Activated CD4-positive, alpha-beta T cell treated with anti-CD3 and anti-CD28 coated beads, Interleukin-2, Interleukin-6, amounts not matched to agents 100 ng/mL and 50 ng/mL, durations not matched to agents 16 hours and 8 hours (primary cell): ENCODE measurements around the gene AQP2.

Experiments
- DNase-seq: peaks from one replicate; pipeline ENCODE4 v3.0.0-alpha.2; 2020

The AQP2 gene

GRCh38 chr12:50004696-50005095 lies 54.2 kb downstream of the AQP2 start:
- DNase-seq: no peak

- DNase-seq: no peak
Measured at GRCh38 chr12:50005175-50005574, 54.6 kb downstream of the AQP2 start.

- no peak for DNase-seq
Measured at GRCh38 chr12:50006280-50006679, 55.7 kb downstream of the AQP2 start.

GRCh38 chr12:50006754-50007442 lies 56.4 kb downstream of the AQP2 start:
- DNase-seq: no peak
